Endothelial cell of umbilical vein (primary cell): Measurements from ENCODE around the gene PSENEN. TPM values are rescaled to one million over a fixed set of nuclear protein-coding genes. Genes with fewer than 3 reads are reported as not detected.

Experiments
- BruUV-seq: library from RNA; stranded (reverse); fragments of 400-500 nt; replicated peaks from 2 replicates; lab custom pipeline; 2021; lab: Mats Ljungman, UMichigan
- CTCF ChIA-PET: fragments of 300-600, 350-600 bp; sonication (Branson Sonifier 250); formaldehyde crosslinking; loops from one replicate; lab custom pipeline; 2021; ENCODE audit warnings: antibody characterized with exemption, inconsistent platforms; lab: Charles Lee
- POLR2A ChIA-PET: fragments of 300-600, 350-600 bp; sonication (Branson Sonifier 250); formaldehyde crosslinking; loops from one replicate; lab custom pipeline; 2021; ENCODE audit warnings: antibody characterized with exemption, inconsistent platforms; lab: Charles Lee
- DNase-seq: peaks from one replicate; pipeline ENCODE4 v3.0.0-alpha.2; 2011; ENCODE audit warnings: low read depth, low spot score
- FAIRE-seq: peaks from 2 replicates; lab custom pipeline; 2011; peaks lifted over from hg19 to GRCh38; lab: Jason Lieb, UNC
- H2AFZ ChIP-seq: 2 replicates; pipeline ENCODE4 v1.6.0; 2012; ENCODE audit warnings: low read depth, low read length, control low read depth, inconsistent platforms
- H3K27ac ChIP-seq: 2 replicates; pipeline ENCODE4 v1.5.1; 2011; ENCODE audit warnings: low read depth, mild to moderate bottlenecking, control low read depth, low read length, moderate library complexity; ENCODE audit not compliant: insufficient read depth
- H3K27me3 ChIP-seq, 2 experiments: 2 replicates each; pipeline versions ENCODE4 v1.6.0 to v1.6.1; 2011; ENCODE audit warnings: low read length in 2 of 2, mixed read lengths in 1 of 2; ENCODE audit not compliant: control insufficient read depth in 2 of 2, insufficient read depth in 2 of 2
- H3K36me3 ChIP-seq, 2 experiments: 2 replicates in 1 of 2; 3 replicates in 1 of 2; pipeline ENCODE4 v1.5.1; 2011; ENCODE audit warnings: low read length in 2 of 2, mild to moderate bottlenecking in 1 of 2, moderate library complexity in 1 of 2; ENCODE audit not compliant: control insufficient read depth in 2 of 2, insufficient read depth in 2 of 2; ENCODE audit errors: extremely low read depth in 1 of 2
- H3K4me1 ChIP-seq: 3 replicates; pipeline ENCODE4 v1.5.1; 2011; ENCODE audit warnings: mild to moderate bottlenecking, low read length; ENCODE audit not compliant: control insufficient read depth, insufficient read depth; ENCODE audit errors: extremely low read depth
- H3K4me2 ChIP-seq: 2 replicates; pipeline ENCODE4 v1.6.1; 2011; ENCODE audit warnings: low read length, control low read depth, mixed read lengths; ENCODE audit not compliant: insufficient read depth
- H3K4me3 ChIP-seq, 3 experiments: fragments of 200-600 bp in 1 of 3; sonication (generic), shearing (Covaris generic) in 1 of 3; replicated peaks in 1 of 3; 2 replicates each; pipeline ENCODE4 v1.5.1; 2011 to 2016; ENCODE audit warnings: control low read depth in 3 of 3, low read length in 3 of 3, mild to moderate bottlenecking in 2 of 3, inconsistent platforms in 1 of 3, low read depth in 1 of 3, moderate library complexity in 1 of 3; ENCODE audit not compliant: insufficient read depth in 1 of 3
- H3K79me2 ChIP-seq: 2 replicates; pipeline ENCODE4 v1.6.0; 2012; ENCODE audit warnings: low read length, inconsistent platforms; ENCODE audit not compliant: control insufficient read depth, insufficient read depth
- H3K9ac ChIP-seq: replicated peaks from 2 replicates; pipeline ENCODE3; 2011; ENCODE audit warnings: low read length, control low read depth; ENCODE audit not compliant: insufficient read depth; ENCODE audit errors: extremely low read depth
- H3K9me1 ChIP-seq: replicated peaks from 3 replicates; pipeline ENCODE4 v1.6.0; 2011; ENCODE audit warnings: mild to moderate bottlenecking, low read length; ENCODE audit not compliant: control insufficient read depth, insufficient read depth; ENCODE audit errors: extremely low read depth
- H3K9me3 ChIP-seq: replicated peaks from 2 replicates; pipeline ENCODE4 v1.5.1; 2012; ENCODE audit warnings: low read length, inconsistent platforms; ENCODE audit not compliant: control insufficient read depth, insufficient read depth
- H4K20me1 ChIP-seq: replicated peaks from 2 replicates; pipeline ENCODE3; 2011; ENCODE audit warnings: mild to moderate bottlenecking, low read length; ENCODE audit not compliant: control insufficient read depth, insufficient read depth; ENCODE audit errors: extremely low read depth
- EZH2 ChIP-seq: IDR thresholded peaks from 2 replicates; pipeline ENCODE4 v1.6.1; 2012; ENCODE audit warnings: borderline replicate concordance, low read depth, mild to moderate bottlenecking, moderate library complexity, low read length, inconsistent platforms; ENCODE audit not compliant: severe bottlenecking
- FOS ChIP-seq: IDR thresholded peaks from 2 replicates; pipeline ENCODE4 v1.6.1; 2011; ENCODE audit warnings: mild to moderate bottlenecking, low read length, moderate library complexity, borderline replicate concordance; ENCODE audit not compliant: insufficient read depth
- GATA2 ChIP-seq: IDR thresholded peaks from 2 replicates; pipeline ENCODE4 v1.7.0; 2011; ENCODE audit warnings: low read depth, mild to moderate bottlenecking, moderate library complexity, mixed read lengths, low read length; ENCODE audit not compliant: insufficient read length, insufficient read depth
- JUN ChIP-seq: IDR thresholded peaks from 2 replicates; pipeline ENCODE4 v1.6.1; 2011; ENCODE audit warnings: borderline replicate concordance, low read depth; ENCODE audit not compliant: insufficient read length, insufficient read depth
- MAX ChIP-seq: IDR thresholded peaks from 2 replicates; pipeline ENCODE4 v1.6.1; 2011; ENCODE audit not compliant: insufficient read depth, insufficient read length
- MYC ChIP-seq: IDR thresholded peaks from one replicate; pipeline ENCODE4 v1.6.1; 2011; ENCODE audit warnings: mild to moderate bottlenecking, low read depth, low read length
- POLR2A ChIP-seq: IDR thresholded peaks from 2 replicates; pipeline ENCODE4 v1.6.1; 2012; ENCODE audit warnings: low read depth, mild to moderate bottlenecking, control low read depth, low read length
- POLR2AphosphoS5 ChIP-seq: IDR thresholded peaks from 2 replicates; pipeline ENCODE4 v1.6.1; 2012; ENCODE audit warnings: low read depth, mild to moderate bottlenecking, control low read depth, low read length, moderate library complexity; ENCODE audit not compliant: insufficient read depth
- dilution Hi-C: fragments of 300-500 bp; cut with MboI; formaldehyde crosslinking; loops from one replicate; pipeline ENCODE4 v1.15.0; 2019; ENCODE audit warnings: low sequenced_read_pairs; ENCODE audit not compliant: extremely low pct_ligation_motif_present
- intact Hi-C: fragments of 100-400 bp; cut with micrococcal nuclease; formaldehyde crosslinking; loops from one replicate; pipeline ENCODE4 v1.10.0; 2022
- polyA plus RNA-seq, 4 experiments: library from polyadenylated mRNA; depleted of rRNA in 3 of 4; stranded (reverse) in 3 of 4; unstranded in 1 of 4; fragments of >200 nt; gene quantifications; 2 replicates each; pipeline versions ENCODE4 v1.2.1 to v1.2.3, GENCODE V29; 2011 to 2012; ENCODE audit warnings: missing spikeins in 1 of 4
- total RNA-seq: library from RNA; stranded (reverse); gene quantifications from 2 replicates; pipeline ENCODE4 v1.2.3, GENCODE V29; 2021
- TF ChIP-seq, protein P1 (sequence below), 2 donors: IDR thresholded peaks; 1 replicate in 1 of 2; 2 replicates in 1 of 2; pipeline ENCODE4 v1.5.1; 2011; ENCODE audit warnings: low read length in 2 of 2, mild to moderate bottlenecking in 2 of 2, moderate library complexity in 2 of 2, control low read depth in 1 of 2, inconsistent platforms in 1 of 2, low read depth in 1 of 2; ENCODE audit not compliant: insufficient read depth in 1 of 2; ENCODE audit errors: extremely low read depth in 1 of 2

Gene PSENEN
- total and polyA plus RNA-seq, 2 donors (not counting 3 experiments of a cell fraction or from before 2014, with no cell fraction given), result 60.0 to 70.1 TPM

DNA sequence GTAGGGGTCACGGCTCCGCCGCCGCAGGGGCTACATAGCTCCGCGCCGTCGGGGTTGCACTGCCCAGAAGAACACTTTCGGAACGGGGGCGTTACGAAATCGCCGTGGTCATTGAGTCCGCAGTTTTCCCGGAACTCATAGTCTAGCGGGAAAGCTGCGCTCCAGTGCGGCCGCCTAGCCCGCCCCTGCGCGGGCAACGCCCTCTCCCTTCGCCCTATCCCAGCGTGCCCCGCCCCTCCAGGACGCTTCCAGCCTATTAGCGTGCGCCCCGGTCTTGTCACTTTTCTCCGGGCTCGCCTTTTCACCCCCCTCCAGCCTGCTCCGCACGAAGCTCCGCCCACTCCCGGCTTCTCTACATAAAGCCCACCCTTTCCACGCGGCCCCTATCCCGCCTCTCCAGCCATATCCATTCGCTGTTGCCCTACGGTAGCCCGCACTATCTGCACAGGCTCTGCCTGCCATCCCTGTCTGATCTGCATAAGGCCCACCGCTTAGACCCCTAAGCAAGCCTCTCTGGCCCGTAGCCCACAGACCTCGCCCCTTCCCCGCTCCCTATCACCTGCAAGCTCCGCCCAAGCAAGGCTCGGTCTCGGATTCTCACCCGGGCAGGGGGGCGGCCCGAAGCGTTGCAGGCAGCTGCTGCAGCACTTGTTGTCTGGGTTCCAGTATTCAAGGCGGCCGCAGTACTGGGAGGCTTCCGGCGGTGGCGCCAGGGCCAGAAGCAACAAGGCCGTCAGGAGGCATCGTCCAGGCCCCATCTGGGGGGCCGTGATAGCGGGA is 4.8 kb upstream of the PSENEN start:
- intact Hi-C loops, result loop anchor here (1.0 kb wide), 3 partner anchors 23 to 191 kb away; no protein-coding TSS in a partner anchor
- dilution Hi-C loops, result no loop called here
- Histone ChIP-seq H3K36me3 (peaks cover 5 to 22% of the 10 kb centered on the region in 2 experiments), H3K4me3 (peak overlapping the region; percentile 50 to 78 (median 62)), H2AFZ (peak overlapping the region; percentile 97), H3K79me2 (no peaks in the 10 kb centered on the region), H3K9me3 (no peaks in the 10 kb centered on the region), H3K27ac (peak overlapping the region; percentile 64), H4K20me1 (no peaks in the 10 kb centered on the region), H3K9ac (peak overlapping the region; percentile 57), H3K4me1 (peaks cover 14% of the 10 kb centered on the region), H3K27me3 (no peaks in the 10 kb centered on the region), H3K4me2 (peak overlapping the region; percentile 85), H3K9me1 (no peaks in the 10 kb centered on the region)
- TF ChIP-seq, protein P1, sequence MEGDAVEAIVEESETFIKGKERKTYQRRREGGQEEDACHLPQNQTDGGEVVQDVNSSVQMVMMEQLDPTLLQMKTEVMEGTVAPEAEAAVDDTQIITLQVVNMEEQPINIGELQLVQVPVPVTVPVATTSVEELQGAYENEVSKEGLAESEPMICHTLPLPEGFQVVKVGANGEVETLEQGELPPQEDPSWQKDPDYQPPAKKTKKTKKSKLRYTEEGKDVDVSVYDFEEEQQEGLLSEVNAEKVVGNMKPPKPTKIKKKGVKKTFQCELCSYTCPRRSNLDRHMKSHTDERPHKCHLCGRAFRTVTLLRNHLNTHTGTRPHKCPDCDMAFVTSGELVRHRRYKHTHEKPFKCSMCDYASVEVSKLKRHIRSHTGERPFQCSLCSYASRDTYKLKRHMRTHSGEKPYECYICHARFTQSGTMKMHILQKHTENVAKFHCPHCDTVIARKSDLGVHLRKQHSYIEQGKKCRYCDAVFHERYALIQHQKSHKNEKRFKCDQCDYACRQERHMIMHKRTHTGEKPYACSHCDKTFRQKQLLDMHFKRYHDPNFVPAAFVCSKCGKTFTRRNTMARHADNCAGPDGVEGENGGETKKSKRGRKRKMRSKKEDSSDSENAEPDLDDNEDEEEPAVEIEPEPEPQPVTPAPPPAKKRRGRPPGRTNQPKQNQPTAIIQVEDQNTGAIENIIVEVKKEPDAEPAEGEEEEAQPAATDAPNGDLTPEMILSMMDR (IDR thresholded peaks at IDR 0.05; ENCODE audit: extremely low read depth in 1 of 2, insufficient read depth in 1 of 2, low read depth in 1 of 2, low read length in 2 of 2), result no peak
- TF ChIP-seq MAX, result no peak
- no peak for TF ChIP-seq MYC
- TF ChIP-seq POLR2AphosphoS5, result peak; percentile 57
- peak; percentile 72 for TF ChIP-seq POLR2A
- TF ChIP-seq GATA2, result no peak
- TF ChIP-seq EZH2, result no peak
- TF ChIP-seq JUN, result no peak
- TF ChIP-seq FOS, result peak; percentile 25
- POLR2A ChIA-PET, result interaction anchor here (1.0 kb wide), 1 partner anchor 17 kb away, joined by 3 read pairs; no protein-coding TSS in a partner anchor
- DNase-seq, result peak; percentile 97
- CTCF ChIA-PET, result interaction anchor here (0.8 to 1.6 kb wide), 7 partner anchors 8 to 191 kb away, joined by 3 to 5 read pairs (median 3); partner anchors contain the start of gene LIN37
- FAIRE-seq, result peak; percentile 96
- BruUV-seq, result no TSS peak
